NT2/D1 (cell line): ENCODE results near the gene CRKL.

Experiments used
- YY1 ChIP-seq: IDR thresholded peaks from 2 replicates; pipeline ENCODE4 v1.6.1; 2011; ENCODE audit not compliant: insufficient read length, insufficient read depth
- ZNF274 ChIP-seq: IDR thresholded peaks from 2 replicates; pipeline ENCODE4 v1.6.1; 2011; ENCODE audit warnings: mild to moderate bottlenecking, low read depth, low read length

DNA sequence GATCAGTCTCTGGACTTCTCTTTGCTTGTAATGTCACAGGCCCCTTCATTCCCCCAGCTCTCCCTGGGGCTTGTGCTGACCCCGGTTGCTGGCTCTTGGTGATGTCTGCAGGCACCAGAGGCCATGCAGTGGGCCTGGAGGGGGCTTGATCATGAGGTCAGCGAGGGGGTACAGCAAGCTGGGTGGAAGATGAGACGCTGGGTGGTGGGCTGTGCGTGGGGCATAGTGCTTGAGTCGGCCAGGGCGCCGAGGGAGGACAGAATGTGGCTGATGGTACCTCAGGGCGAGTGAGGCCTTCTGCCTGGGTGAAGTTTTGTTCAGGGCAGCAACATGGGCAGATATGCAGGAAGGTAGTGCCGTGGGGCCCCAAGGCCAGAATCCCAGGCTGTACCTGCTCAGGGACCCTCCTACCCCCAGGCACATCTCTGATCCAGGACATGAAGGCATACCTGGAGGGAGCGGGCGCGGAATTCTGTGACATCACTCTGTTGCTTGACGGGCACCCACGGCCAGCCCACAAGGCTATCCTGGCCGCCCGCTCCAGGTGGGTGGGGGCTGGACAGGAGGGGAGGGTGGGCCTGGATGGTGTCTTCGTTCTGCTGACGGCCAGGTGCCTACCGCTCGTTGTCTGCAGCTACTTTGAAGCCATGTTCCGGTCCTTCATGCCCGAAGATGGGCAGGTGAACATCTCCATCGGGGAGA is 78.3 kb downstream of the CRKL start:
- TF ChIP-seq YY1 (no peak), ZNF274 (no peak)
